DOHH2 (cell line): ENCODE measurements around the gene KATNAL2.
"Not testable (repeated sequence)": the region's sequence is repeated elsewhere in the genome, so short reads cannot be mapped to it uniquely, and the experiment has no call there.

Experiments
- CTCF ChIP-seq: fragments of 200-600 bp; sonication (generic); IDR thresholded peaks from one replicate; pipeline ENCODE4 v1.5.1; 2014; ENCODE audit warnings: antibody characterized with exemption, mild to moderate bottlenecking, low read depth, low read length; ENCODE audit not compliant: poor library complexity, severe bottlenecking
- EZH2phosphoT487 ChIP-seq: fragments of 200-600 bp; sonication (generic); IDR thresholded peaks from 2 replicates; pipeline ENCODE4 v1.6.1; 2017; ENCODE audit warnings: borderline replicate concordance, mild to moderate bottlenecking, antibody characterized with exemption, low read length, moderate library complexity, mixed read lengths

- not testable (repeated sequence) for TF ChIP-seq CTCF, EZH2phosphoT487
Observed at GRCh38 chr18:46969551-46969950, 52.1 kb downstream of the KATNAL2 start.
